HepG2 (cell line): ENCODE results near the gene AGPAT2. TPM values are rescaled to one million over a fixed set of nuclear protein-coding genes. Genes with fewer than 3 reads are reported as not detected.

Experiments used
- CHD4 ChIP-seq: fragments of 200-600 bp; sonication (generic); IDR thresholded peaks from 2 replicates; pipeline ENCODE4 v1.7.0; 2017; ENCODE audit warnings: mild to moderate bottlenecking, low read length, borderline replicate concordance
- EEA1 ChIP-seq: sonication (generic); formaldehyde crosslinking; IDR thresholded peaks from 2 replicates; pipeline ENCODE4 v1.5.1; 2020; ENCODE audit warnings: mild to moderate bottlenecking, missing genetic modification reagents, borderline replicate concordance
- GABPA ChIP-seq, 2 experiments: IDR thresholded peaks; 2 replicates each; pipeline ENCODE4 v1.6.1; 2011 to 2016; ENCODE audit warnings: low read depth in 2 of 2, low read length in 1 of 2, missing biosample characterization in 1 of 2, missing genetic modification characterization in 1 of 2
- GATAD2A ChIP-seq: IDR thresholded peaks from 2 replicates; pipeline ENCODE4 v1.6.1; 2016
- HOXA5 ChIP-seq: sonication (generic); formaldehyde crosslinking; IDR thresholded peaks from 2 replicates; pipeline ENCODE4 v1.4.0; 2020; ENCODE audit warnings: missing genetic modification reagents
- KMT2A ChIP-seq: sonication (generic); formaldehyde crosslinking; IDR thresholded peaks from 2 replicates; pipeline ENCODE4 v1.4.0; 2020; ENCODE audit warnings: missing genetic modification reagents
- MXI1 ChIP-seq: IDR thresholded peaks from 3 replicates; pipeline ENCODE4 v1.6.1; 2012; ENCODE audit warnings: low read depth, low read length, inconsistent platforms, borderline replicate concordance
- NBN ChIP-seq: fragments of 450-650 bp; conservative IDR thresholded peaks from 2 replicates; pipeline ENCODE4 v1.6.1; 2017
- NCOA1 ChIP-seq: sonication (generic); formaldehyde crosslinking; IDR thresholded peaks from 2 replicates; pipeline ENCODE4 v1.9.0; 2021; ENCODE audit warnings: missing genetic modification reagents
- NFE2L2 ChIP-seq: fragments of 150-350 bp; IDR thresholded peaks from 2 replicates; pipeline ENCODE4 v1.6.1; 2014; ENCODE audit warnings: low read length
- RCOR2 ChIP-seq: IDR thresholded peaks from 2 replicates; pipeline ENCODE4 v1.6.1; 2016; ENCODE audit warnings: missing biosample characterization, missing genetic modification reagents
- SNAPC2 ChIP-seq: sonication (generic); formaldehyde crosslinking; IDR thresholded peaks from 2 replicates; pipeline ENCODE4 v1.8.1; 2022; ENCODE audit warnings: mild to moderate bottlenecking, missing genetic modification reagents
- SNRNP70 ChIP-seq: fragments of 200-400 bp; formaldehyde crosslinking; IDR thresholded peaks from 2 replicates; pipeline ENCODE4 v1.6.1; 2017; ENCODE audit warnings: mild to moderate bottlenecking, low read depth, low read length, moderate library complexity
- SOX6 ChIP-seq, 2 experiments: fragments of 450-650 bp in 1 of 2; sonication (generic) in 1 of 2; formaldehyde crosslinking in 1 of 2; IDR thresholded peaks; 2 replicates each; pipeline versions ENCODE4 v1.4.0 to v1.6.1; 2017 to 2020; ENCODE audit warnings: antibody characterized with exemption in 1 of 2, mild to moderate bottlenecking in 1 of 2, missing genetic modification reagents in 1 of 2
- XRCC5 ChIP-seq: fragments of 200-400 bp; formaldehyde crosslinking; optimal IDR thresholded peaks from 2 replicates; pipeline ENCODE3; 2017; ENCODE audit warnings: mild to moderate bottlenecking, low read length
- ZFP90 ChIP-seq: sonication (generic); formaldehyde crosslinking; IDR thresholded peaks from 2 replicates; pipeline ENCODE4 v1.8.0; 2022; ENCODE audit warnings: missing genetic modification reagents, mild to moderate bottlenecking, inconsistent platforms, borderline replicate concordance
- ZNF3 ChIP-seq: IDR thresholded peaks from 2 replicates; pipeline ENCODE4 v1.7.0; 2017; ENCODE audit warnings: inconsistent platforms
- ZNF33B ChIP-seq: sonication (generic); formaldehyde crosslinking; IDR thresholded peaks from 2 replicates; pipeline ENCODE4 v1.5.1; 2020; ENCODE audit warnings: mild to moderate bottlenecking, missing genetic modification reagents
- ZNF567 ChIP-seq: sonication (generic); formaldehyde crosslinking; IDR thresholded peaks from 2 replicates; pipeline ENCODE4 v1.8.1; 2023; ENCODE audit warnings: mild to moderate bottlenecking, missing genetic modification reagents, borderline replicate concordance
- ZNF724P ChIP-seq: sonication (generic); formaldehyde crosslinking; IDR thresholded peaks from 2 replicates; pipeline ENCODE4 v1.8.0; 2022; ENCODE audit warnings: missing genetic modification reagents, borderline replicate concordance
- ZSCAN29 ChIP-seq: sonication (generic); formaldehyde crosslinking; conservative IDR thresholded peaks from 2 replicates; pipeline ENCODE4 v1.4.0; 2020; ENCODE audit warnings: mild to moderate bottlenecking, missing genetic modification reagents
- polyA plus RNA-seq, 8 experiments: library from polyadenylated mRNA; depleted of rRNA in 3 of 8; stranded (reverse) in 7 of 8; unstranded in 1 of 8; fragments of >200 nt; fragmentation: Illumina TruSeq in 4 of 8; extraction: Trizol in 4 of 8; gene quantifications; 2 replicates each; pipeline versions ENCODE4 v1.2.1 to v1.2.3, GENCODE V29; 2011 to 2016; ENCODE audit warnings: low read depth in 4 of 8, missing spikeins in 1 of 8, mixed read lengths in 1 of 8; ENCODE audit not compliant: insufficient read depth in 1 of 8
- total RNA-seq, 5 experiments: library from RNA; depleted of rRNA; stranded (reverse); fragments of >200 nt; fragmentation: Illumina TruSeq; extraction: Trizol; gene quantifications; 2 replicates each; pipeline ENCODE4 v1.2.3, GENCODE V29; 2016; ENCODE audit warnings: low read depth in 1 of 5
- TF ChIP-seq, protein P1 (sequence below): sonication (generic); formaldehyde crosslinking; IDR thresholded peaks from 2 replicates; pipeline ENCODE4 v1.5.1; 2020; ENCODE audit warnings: mild to moderate bottlenecking, missing genetic modification reagents, borderline replicate concordance
- TF ChIP-seq, protein P2 (sequence below): sonication (generic); formaldehyde crosslinking; IDR thresholded peaks from 2 replicates; pipeline ENCODE4 v1.8.1; 2023; ENCODE audit warnings: mild to moderate bottlenecking, missing genetic modification reagents, borderline replicate concordance
- TF ChIP-seq, protein P3 (sequence below): sonication (generic); formaldehyde crosslinking; IDR thresholded peaks from 2 replicates; pipeline ENCODE4 v1.5.0; 2020; ENCODE audit warnings: mild to moderate bottlenecking, missing genetic modification reagents

Gene AGPAT2
- total and polyA plus RNA-seq, 2 of the 13 experiments (the other 11 are each of a cell fraction or from before 2014, with no cell fraction given) = 3.9 to 25.8 TPM

DNA sequence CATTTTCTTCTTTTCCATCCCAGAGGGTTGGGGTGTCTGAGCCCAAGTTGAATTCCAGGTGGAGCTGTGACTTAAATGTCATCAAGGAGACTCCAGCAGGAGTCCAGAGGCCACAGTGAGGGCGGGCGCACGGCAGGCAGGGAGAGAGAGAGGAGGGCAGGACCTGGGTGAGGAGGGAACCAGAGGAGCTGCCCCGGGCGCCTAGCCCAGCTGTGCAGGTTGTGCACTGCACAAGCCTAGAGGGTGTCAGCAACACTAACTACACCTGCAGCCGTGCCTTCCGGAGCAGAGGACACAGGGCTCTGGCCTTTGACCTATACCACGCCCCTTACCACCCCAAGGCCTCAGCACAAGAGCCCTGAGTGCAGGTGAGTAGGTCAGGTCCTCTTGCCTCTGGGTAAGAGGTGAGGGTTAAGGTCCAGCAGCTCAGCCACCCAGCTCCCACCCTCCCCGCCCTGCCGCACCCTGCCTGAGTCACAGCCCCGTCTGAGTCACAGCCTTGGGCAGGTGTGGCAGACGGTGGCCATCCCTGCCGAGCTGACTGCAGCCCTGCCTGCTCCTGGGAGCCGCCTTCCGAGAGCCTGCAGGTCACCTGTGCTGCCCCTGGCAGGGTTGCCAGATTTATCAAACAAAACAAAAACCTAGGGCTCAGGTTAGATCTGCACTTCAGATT, 6.4 kb upstream of the AGPAT2 start (continued):
- TF ChIP-seq KMT2A (no peak), XRCC5 (peak; percentile 16), CHD4 (no peak; the same call in 1 of the 2 replicates), ZFP90 (no peak), ZNF724P (CRISPR knock-in tag) (no peak), ZNF567 (no peak), MXI1 (peak; percentile 29; the same call in 1 of the 3 replicates), GABPA (IDR thresholded peaks at IDR 0.05; ENCODE audit: low read depth, low read length) (no peak), GABPA (CRISPR knock-in tag; IDR thresholded peaks at IDR 0.05; ENCODE audit: low read depth) (no peak; the same call in none of the 2 replicates), NBN (no peak), SNAPC2 (CRISPR knock-in tag) (0 out of 2 replicates have a peak, but pooled peaks have one; percentile 37), HOXA5 (CRISPR knock-in tag) (no peak), NFE2L2 (no peak), ZSCAN29 (CRISPR knock-in tag) (no peak), RCOR2 (CRISPR knock-in tag) (peak; percentile 86), GATAD2A (CRISPR knock-in tag) (peak; percentile 72), SOX6 (IDR thresholded peaks at IDR 0.05) (no peak), SOX6 (CRISPR knock-in tag; IDR thresholded peaks at IDR 0.05) (peak; percentile 81), ZNF3 (CRISPR knock-in tag) (no peak), SNRNP70 (no peak), EEA1 (CRISPR knock-in tag) (no peak), NCOA1 (CRISPR knock-in tag) (no peak), ZNF33B (CRISPR knock-in tag) (no peak)
- TF ChIP-seq, protein P1, sequence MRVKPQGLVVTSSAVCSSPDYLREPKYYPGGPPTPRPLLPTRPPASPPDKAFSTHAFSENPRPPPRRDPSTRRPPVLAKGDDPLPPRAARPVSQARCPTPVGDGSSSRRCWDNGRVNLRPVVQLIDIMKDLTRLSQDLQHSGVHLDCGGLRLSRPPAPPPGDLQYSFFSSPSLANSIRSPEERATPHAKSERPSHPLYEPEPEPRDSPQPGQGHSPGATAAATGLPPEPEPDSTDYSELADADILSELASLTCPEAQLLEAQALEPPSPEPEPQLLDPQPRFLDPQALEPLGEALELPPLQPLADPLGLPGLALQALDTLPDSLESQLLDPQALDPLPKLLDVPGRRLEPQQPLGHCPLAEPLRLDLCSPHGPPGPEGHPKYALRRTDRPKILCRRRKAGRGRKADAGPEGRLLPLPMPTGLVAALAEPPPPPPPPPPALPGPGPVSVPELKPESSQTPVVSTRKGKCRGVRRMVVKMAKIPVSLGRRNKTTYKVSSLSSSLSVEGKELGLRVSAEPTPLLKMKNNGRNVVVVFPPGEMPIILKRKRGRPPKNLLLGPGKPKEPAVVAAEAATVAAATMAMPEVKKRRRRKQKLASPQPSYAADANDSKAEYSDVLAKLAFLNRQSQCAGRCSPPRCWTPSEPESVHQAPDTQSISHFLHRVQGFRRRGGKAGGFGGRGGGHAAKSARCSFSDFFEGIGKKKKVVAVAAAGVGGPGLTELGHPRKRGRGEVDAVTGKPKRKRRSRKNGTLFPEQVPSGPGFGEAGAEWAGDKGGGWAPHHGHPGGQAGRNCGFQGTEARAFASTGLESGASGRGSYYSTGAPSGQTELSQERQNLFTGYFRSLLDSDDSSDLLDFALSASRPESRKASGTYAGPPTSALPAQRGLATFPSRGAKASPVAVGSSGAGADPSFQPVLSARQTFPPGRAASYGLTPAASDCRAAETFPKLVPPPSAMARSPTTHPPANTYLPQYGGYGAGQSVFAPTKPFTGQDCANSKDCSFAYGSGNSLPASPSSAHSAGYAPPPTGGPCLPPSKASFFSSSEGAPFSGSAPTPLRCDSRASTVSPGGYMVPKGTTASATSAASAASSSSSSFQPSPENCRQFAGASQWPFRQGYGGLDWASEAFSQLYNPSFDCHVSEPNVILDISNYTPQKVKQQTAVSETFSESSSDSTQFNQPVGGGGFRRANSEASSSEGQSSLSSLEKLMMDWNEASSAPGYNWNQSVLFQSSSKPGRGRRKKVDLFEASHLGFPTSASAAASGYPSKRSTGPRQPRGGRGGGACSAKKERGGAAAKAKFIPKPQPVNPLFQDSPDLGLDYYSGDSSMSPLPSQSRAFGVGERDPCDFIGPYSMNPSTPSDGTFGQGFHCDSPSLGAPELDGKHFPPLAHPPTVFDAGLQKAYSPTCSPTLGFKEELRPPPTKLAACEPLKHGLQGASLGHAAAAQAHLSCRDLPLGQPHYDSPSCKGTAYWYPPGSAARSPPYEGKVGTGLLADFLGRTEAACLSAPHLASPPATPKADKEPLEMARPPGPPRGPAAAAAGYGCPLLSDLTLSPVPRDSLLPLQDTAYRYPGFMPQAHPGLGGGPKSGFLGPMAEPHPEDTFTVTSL (CRISPR knock-in tag) = peak; percentile 50; the same call in 1 of the 2 replicates
- TF ChIP-seq, protein P2, sequence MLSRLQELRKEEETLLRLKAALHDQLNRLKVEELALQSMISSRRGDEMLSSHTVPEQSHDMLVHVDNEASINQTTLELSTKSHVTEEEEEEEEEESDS = 0 out of 2 replicates have a peak, but pooled peaks have one; percentile 52
- TF ChIP-seq, protein P3, sequence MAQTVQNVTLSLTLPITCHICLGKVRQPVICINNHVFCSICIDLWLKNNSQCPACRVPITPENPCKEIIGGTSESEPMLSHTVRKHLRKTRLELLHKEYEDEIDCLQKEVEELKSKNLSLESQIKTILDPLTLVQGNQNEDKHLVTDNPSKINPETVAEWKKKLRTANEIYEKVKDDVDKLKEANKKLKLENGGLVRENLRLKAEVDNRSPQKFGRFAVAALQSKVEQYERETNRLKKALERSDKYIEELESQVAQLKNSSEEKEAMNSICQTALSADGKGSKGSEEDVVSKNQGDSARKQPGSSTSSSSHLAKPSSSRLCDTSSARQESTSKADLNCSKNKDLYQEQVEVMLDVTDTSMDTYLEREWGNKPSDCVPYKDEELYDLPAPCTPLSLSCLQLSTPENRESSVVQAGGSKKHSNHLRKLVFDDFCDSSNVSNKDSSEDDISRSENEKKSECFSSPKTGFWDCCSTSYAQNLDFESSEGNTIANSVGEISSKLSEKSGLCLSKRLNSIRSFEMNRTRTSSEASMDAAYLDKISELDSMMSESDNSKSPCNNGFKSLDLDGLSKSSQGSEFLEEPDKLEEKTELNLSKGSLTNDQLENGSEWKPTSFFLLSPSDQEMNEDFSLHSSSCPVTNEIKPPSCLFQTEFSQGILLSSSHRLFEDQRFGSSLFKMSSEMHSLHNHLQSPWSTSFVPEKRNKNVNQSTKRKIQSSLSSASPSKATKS (CRISPR knock-in tag) = no peak
